CD4-positive, alpha-beta T cell treated with Interleukin-6 at 100 ng/mL for 8 hours (primary cell): ENCODE data around the gene IGF2BP3.

Experiments used
- DNase-seq: peaks from one replicate; pipeline ENCODE4 v3.0.0-alpha.2; 2020; ENCODE audit warnings: mixed read lengths, low spot score

IGF2BP3 gene

DNA sequence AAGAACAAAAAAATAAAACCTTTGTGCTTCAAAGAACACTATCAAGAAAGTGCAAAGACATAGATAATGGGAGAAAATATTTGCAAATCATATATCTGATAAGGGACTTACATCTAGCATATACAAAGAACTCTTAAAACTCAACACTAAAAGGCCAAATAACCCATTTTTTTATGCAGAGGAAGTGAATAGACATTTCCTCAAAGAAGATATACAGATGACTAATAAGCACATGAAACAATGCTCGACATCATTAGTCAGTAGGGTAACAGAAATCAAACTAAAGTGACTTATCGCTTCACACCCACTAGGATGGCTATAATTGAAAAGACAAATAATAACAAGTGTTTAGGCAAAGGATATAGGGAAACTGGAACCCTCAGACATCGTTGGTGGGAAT lies 93.2 kb downstream of the IGF2BP3 start:
- DNase-seq = no peak

DNA sequence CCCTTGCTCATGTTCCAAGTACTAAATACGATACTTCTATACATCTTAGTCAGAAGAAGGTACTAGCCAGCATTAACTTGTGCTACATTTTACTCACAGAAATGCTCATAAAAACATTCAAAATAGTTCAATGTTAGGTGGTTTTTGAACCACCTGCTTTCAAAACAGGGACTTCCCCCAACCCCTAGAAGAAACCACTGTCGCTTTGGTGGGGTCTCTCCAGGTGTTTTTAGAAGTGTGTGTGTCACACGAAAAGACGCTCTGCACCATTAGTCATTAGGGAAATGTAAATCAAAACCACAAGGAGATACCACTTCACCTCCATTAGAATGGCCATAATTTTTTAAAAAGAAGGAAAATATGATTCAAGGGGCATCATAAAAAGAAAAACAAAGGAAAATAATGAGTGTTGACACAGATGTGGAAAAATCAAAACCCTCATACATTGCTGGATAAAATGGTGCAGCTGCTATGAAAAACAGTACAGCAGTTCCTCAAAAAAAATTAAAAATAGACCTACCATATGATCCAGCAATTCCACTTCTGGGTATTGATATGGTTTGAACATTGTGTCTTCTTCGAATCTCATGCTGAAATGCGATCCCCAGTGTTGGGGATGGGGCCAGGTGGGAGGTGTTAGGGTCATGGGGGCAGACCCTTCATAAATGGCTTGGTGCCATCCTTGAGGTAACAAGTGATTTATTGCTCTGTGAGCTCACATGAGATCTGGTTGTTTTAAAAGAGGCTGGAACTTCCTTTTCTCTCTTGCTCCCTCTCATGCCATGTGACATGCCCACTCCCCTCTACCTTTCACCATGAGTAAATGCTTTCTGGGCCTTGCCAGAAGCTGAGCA lies 96.9 kb downstream of the IGF2BP3 start:
- peak; percentile 12 for DNase-seq

DNA sequence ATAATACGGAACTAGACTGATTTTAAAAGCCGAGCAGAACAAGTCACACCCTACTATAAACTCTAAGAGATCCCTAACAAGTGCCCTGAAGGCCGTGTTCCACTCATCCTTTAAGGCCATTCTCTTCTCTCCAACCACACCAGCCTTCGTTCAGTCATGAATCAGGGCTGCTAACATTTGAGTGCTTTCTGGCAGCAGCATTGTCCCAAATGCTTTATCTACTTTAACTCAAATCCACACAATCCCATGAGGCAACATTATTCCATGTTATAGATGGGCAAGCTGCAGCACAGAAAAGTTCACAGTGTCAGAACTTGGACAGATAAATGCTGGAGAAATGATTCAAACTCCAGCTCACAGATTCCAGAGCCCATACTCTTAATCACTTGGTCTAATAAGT lies 97.7 kb downstream of the IGF2BP3 start:
- no peak for DNase-seq

DNA sequence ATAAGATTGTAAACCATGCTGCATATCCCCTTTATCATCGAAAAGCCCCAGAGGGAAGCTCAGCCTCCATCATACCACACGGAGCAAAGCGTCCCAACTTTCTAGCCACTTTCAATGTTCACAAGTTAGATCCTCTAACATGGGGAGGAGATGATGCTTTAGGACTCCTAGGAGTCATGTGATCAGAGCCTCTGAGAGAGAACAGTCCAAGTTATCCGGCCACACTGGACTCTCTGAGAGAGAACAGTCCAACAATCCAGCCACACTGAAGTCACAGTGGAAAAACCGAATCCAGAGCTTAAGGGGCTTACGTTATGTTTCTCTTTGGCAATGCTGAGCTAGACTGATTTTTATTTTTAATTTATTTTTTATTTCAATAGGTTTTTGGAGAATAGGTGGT lies 98.6 kb downstream of the IGF2BP3 start:
- no peak for DNase-seq

DNA sequence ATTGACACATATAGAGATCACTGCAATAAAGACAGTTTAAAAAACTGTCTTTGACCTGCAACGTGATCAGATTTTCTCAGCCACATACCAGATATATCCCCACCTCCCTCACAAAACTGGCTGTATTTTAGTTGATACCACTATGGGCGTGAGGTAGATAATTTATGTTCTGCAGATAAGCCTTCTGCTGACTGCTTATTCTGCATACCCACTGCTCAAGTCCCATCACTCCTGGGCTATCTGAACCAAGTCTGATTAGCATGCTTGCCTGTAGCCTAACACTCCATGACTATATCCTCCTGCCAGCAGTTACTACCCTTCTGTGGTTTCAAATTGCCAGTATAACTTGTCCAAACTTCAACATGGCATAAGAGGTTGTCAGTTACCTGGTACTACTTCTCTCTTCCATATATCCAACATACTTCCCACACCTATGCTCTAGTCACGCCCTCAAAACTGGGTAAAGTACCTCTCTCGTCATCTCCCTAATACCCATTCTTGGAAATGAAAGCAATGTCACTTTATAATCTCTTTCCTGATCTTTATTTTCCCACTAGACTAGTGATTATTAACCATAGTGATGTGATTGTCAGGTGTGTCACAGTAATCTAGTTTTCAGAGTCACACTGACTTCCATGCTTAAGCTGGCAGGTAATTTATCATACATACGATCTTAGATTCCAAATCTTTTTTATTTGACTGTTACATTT lies 100.4 kb downstream of the IGF2BP3 start:
- DNase-seq = no peak

DNA sequence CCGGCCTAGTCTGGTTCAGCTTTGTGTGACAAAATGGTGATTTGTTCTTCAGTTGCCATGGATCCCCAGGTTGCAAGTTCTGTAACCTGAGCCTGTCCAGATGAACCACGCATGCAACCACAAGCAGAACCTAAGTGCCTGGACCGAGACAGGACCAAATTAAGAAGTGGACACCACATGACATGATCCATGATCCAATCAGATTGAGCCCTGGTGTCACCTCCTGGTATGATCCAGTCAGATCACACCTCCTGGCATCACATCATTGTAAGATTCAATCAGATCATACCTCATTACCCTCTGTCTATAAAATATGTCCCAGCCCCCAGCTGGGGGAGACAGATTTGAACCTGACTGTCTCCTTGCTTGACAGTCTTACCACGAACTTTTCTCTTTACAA lies 101.2 kb downstream of the IGF2BP3 start:
- no peak for DNase-seq

DNA sequence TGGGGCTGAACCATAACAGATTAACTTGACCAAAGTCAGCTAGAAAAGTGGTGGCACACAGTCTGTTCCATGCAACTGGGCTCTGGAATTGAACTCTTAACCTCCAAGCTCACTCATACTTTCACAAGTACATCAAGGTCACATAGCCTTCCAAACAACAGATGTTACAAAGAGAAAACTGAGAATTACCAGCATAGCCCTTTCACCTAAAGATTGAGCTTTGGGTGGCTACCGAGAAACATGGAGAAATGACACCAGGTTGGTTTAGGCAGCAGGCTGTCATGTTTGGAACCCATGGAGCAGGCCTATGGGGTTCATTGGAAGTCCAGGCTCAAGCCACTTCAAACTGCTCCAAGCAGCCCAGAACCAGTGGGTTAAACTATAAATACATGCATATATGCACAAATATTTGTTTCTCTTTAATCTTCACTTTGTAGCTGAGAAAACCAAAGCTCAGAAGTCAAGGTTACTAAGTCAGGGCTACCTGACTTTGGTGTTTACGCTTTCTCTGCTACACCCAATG lies 112.1 kb downstream of the IGF2BP3 start:
- DNase-seq = no peak

DNA sequence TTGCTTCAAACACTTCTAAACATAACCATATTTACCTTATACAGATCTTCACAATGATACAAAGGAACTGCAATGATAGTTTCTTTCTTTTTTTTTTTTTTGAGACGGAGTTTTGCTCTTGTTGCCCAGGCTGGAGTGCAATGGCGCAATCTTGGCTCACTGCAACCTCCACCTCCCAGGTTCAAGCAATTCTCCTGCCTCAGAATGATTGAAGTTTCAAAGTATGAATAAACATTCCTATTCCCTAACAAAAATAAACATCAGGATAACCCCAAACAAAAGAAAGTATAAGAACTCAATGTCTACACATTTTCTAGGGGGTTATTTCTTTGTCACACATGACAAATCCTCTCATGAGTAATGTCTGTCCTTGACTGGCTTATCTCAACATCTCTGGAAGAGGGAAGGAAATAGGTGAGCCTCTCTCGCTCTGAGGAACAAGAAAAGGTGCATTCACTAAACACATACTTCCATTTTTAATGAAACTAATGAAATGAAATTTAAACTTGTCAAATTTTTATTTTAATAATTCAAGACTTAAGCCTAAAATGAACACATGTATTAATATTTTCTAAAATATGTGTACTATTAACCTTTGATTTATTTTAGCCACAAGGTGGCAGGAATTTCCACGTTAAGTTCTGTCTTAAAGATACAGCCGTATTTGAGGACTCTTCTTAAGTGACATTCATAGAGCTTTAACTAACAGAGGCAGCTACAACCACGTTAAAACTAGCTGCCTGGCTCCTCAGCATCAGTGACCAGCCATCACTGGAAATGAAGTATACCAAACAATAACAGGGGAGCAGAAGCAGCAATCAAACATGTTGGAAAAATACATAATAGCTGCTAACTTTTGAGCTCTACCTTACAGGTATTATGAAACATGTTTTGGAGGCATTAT lies 112.8 kb downstream of the IGF2BP3 start:
- no peak for DNase-seq

DNA sequence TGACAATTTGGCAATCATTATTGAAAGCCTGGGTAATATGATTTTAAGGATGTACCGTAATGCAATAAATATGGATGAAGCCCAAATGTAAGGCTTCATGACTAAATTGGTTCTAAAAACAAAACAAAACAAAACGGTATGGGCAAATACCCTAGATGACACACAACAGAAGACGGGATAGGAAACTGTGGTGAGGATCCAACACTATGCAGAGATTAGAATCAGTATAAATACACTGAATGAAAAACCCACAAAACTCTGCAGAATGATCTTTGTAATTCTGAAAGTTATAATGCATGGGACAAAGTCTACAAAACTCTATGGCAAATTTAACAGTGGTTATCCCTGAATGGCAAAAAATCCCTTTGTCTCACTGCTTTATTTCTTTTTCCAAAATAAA lies 113.6 kb downstream of the IGF2BP3 start:
- DNase-seq = peak; percentile 6

DNA sequence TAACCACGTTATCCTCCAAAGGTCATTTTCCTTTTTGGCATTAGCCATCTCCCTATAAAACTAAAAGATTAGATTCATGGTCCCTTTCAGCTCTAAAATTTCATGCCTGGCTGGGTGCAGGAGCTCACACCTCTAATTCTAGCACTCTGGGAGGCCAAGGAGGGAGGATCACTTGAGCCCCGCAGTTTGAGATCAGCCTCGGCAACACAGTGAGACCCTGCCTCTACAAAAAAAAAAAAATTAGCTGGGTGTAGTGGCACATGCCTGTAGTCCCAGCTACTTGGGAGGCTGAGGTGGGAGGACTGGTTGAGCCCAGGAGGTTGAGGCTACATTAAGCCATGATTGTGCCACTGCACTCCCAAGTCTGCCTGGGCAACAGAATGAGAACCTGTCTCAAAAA lies 114.1 kb downstream of the IGF2BP3 start:
- no peak for DNase-seq

DNA sequence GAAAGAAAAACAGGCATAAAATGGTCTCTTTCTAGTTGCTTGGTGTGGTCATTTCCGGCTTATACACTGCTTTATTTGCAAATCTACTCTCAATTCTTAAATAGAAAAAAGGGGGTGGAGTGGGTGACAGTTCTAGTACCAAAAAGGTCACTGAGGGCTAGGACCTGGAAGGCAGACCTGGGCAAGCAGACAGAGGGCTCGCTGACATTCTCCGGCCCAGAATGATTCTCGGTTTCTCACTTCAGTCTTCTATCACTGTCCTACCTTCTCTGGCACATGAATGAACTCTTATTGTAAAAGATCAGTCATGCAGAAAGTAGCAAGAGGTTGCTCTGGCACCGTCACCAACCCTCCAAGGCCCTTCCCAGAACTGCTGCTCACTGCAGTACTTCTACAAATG lies 117.1 kb downstream of the IGF2BP3 start:
- DNase-seq = no peak

DNA sequence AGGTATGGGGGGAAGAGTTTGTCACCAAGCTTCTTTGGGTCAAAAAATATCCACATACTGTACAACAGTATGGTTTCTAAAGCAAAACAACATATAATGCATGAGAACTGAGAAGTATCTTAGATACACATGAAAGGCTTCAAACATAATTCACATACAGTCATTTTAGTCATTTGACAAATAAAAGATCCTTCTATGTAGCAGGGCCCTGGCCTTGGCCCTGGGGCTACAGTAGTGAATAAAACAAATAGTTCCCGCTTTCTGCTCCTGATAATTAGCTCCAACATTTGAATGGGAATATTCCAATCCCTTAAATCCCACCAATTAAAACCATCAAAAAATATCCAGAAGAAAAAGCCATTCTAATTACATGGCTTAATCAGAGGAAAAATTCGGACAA lies 119.8 kb downstream of the IGF2BP3 start:
- DNase-seq = no peak

DNA sequence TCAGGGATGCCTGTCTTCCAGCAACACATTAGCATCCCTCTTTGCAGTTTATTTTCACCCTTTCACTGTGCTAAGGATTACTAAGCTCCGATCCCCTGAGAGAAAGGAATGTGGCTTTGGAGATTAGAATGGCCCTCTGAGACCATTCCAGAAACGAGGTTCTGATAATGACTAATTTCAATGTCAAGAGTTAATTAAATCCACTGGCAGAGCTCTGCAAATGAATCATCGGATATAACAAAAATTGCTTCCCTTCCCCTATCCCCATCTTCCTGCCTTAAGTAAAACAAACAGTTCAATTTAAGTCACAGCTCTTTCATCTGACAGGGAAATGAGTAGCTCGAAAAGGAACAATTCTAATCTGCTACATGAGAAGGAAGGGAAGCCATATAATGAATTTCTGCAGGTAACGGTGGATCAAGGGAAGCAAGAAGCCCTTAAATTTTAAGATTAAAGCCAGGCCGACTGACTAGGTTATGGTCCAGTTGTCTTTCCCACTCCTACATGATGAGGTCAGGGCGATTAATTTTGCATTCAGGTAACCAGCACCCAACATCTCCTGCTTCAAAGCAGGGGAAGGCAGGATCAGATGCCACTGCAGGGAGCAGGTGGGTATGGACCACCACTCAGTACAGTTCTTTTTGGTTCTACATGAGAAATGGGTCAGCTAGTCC lies 120.7 kb downstream of the IGF2BP3 start:
- DNase-seq = no peak

DNA sequence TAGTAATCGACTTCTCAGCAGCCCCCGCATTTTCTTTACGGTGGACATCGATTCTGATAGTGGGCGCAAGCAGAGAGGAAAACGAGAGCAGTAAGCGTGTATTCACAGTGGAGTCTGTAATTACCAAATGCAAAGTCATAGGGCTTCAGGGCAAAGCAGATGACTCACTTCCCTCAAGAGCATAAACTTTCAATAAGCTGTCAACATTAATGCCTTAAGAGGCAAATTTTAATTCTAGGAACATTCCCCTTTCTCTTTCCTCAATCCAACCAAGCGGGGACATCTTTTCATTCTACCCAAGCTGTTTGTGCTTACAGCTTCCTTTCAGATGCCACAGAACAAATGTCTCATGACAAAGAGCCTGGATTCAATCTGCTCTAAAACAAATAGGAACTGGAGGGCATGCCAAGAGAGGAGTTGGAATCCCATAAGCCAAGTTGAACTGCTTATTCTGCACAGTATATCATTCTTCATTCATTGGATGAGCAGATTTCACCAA lies 122.6 kb downstream of the IGF2BP3 start:
- DNase-seq = no peak

DNA sequence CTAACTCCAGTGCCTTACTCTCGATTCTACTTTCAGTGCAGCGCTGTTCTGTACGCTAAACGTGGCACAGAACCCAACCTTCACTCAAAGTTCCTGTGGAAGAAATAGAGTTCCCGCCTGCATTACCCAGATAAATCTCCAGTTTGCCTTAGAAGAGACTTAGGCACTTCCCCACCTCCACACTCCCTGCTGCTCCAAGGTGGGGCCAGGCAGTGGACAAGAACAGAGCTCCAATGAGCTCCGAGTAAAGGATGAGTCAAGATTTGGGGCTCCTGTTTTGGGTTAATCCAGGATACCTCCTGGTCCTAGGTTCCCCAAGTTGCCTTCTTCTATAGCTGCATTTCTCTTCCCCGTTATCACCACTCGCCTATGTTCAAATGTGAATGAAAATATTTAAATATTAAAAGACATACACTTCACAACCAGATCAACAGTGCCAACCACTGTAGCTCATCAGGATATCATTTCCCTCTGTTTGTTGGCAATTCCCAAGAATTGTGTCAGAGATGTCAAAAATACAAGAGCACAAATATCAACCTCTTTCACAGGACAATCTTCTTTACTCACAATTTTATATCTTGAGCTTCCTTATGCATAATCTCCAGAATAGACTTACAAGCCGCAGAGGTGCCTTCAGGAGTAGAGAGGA lies 123.1 kb downstream of the IGF2BP3 start:
- DNase-seq = no peak

DNA sequence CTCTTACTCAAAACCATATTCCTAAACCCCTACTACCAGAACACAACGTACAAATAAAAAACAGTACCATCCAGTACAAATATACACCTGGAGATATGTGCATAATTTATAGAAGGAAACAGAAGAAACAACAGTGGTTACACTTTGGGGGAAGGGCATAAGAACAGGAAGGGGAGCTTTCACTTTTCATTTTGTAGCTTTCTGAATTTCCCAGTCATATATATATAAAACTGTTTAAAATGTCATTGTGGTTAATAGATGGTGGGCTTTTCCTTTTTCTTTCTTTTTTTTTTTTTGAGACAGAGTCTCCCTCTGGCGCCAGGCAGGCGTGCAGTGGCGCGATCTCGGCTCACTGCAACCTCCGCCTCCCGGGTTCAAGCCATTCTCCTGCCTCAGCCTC lies 124.0 kb downstream of the IGF2BP3 start:
- DNase-seq = peak; percentile 26

DNA sequence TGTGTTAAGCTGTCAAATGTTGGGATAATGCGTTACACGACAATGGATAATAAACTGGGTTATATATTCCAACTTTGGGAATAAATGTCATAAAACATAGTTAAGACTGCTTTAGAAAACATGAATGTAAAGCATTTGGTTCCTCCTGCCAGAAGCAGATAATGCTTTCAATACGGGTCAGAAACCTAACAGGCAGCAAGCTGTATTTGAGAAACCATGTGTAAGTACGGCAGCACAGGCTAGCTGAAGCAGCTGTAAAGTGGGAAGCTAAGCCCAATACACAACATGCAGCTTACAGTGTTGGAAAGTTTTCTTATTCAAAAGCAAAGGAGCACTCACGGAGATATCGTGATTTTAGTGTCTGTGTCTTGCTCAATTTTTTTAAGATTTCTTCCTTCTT lies 124.7 kb downstream of the IGF2BP3 start:
- no peak for DNase-seq

DNA sequence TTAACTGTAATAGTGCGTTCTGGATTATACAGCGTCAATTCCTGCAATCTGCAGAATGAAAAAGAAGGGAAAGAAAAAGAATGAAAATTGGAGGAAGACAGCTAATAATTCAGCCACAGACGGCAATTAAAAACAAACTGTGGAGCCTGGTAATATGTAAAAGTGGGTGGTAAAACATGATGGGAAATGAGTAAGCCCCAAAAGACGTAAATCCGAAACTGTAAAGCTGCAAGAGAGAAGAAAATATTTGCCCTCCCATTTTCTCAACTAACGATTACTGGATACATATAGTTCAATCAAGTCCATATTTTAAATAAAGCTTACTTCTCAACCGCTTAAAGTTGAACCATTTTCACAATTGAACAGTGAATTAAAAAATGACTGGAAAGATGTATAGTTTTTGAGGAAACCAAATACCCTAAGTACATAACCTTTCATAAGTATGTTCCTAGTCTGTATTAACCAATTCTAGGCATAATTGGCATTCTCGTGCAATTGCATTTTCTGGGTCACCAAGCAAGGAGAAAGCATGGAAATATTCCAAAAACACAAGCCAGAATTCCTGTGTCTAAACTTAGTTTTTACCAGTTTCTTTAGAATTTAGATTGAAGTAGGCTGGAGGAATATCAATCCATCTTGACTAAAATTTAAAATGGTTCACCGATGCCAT lies 126.3 kb downstream of the IGF2BP3 start:
- DNase-seq = no peak

DNA sequence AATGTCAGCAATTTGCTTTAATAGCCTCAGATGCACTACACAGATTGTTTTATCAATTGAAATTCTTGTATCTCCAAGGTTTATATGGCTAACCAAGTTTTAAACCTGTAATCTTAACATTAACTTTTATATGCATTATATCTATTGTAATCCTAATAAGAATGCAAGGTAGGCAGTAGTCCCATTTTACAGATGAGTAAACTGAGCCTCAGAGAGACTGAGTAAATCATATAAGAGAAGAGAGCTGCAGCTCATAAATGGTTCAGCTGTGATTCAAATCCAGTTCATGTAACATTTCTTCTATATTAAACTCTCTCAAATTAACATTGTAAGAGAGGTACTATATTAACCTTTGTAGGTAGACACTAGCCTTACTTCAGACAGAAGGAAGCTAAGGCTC lies 127.2 kb downstream of the IGF2BP3 start:
- no peak for DNase-seq

DNA sequence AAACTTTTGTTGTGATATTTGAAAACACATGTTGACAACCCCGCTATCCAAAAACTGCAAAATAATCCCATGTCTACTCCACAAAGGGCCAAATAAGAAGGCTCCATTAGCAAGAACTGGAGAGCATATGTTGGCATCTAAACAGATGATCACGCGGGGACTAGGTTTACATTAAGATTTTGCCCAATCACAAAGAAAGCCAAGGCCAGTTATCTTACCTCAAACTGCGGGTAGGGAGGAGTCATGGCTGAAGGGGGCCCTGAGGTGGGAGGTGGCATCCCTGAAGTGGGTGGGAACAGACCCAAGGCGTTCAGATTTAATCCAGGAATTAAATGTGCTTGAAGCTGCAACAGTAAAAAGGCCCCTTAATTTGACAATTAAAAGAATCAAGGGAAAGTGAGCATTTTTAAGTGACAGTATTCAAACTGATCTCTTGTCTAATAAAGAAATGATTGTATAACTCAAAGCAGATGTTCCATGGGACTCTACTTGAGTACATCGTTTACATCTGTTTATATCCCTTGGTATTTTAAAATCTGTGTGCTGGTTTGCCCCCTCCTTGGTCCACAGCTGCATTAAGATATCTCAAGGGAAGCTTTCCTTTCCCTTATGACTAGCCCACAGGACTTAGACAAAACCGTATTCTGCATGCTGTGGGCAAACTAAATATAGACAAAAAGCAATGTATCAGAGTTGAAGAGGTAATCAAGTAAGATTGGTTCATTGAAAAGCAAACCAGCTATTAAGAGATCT lies 128.3 kb downstream of the IGF2BP3 start:
- DNase-seq = no peak
